ENCODE results near the gene PSEN2. TPM values are rescaled to one million over a fixed set of nuclear protein-coding genes. Genes with fewer than 3 reads are reported as not detected.

The PSEN2 gene
- total and polyA plus RNA-seq, 2 of the 8 experiments (the other 6 are each of a cell fraction or from before 2014, with no cell fraction given): 22.9 to 29.0 TPM

GRCh38 chr1:226908913-226909312 is 38.5 kb downstream of the PSEN2 start:
- no peaks in the 10 kb centered on the region for H3K27me3 ChIP-seq (replicated peaks in 1 of 4; ENCODE audit: control insufficient read depth in 3 of 4, extremely low read depth in 1 of 4, insufficient read depth in 3 of 4, low read length in 3 of 4)
- H3K23ac ChIP-seq (ENCODE audit: insufficient read length): no peak overlapping the region
- DNase-seq (ENCODE audit: low read depth in 1 of 2, low spot score in 2 of 2) (no peak), FAIRE-seq (no peak)
- no peak overlapping the region for H3K18ac ChIP-seq (ENCODE audit: extremely low read depth, low read length)
- no peaks in the 10 kb centered on the region for H3K79me1 ChIP-seq (ENCODE audit: low read depth, low read length)
- H3K27ac ChIP-seq (ENCODE audit: low read depth, low read length): no peak overlapping the region
- H2AFZ ChIP-seq (ENCODE audit: low read length): no peak overlapping the region
- H3K4me3 ChIP-seq (ENCODE audit: extremely low read depth in 1 of 4, insufficient read depth in 2 of 4, low read depth in 3 of 4, low read length in 4 of 4): no peak overlapping the region
- H4K91ac ChIP-seq (replicated peaks; ENCODE audit: insufficient read length, low read length): no peak overlapping the region
- H4K20me1 ChIP-seq (replicated peaks in 1 of 2; ENCODE audit: control insufficient read depth in 1 of 2, insufficient read depth in 2 of 2, low read length in 2 of 2): peaks cover 0 to 2% of the 10 kb centered on the region in 2 experiments
- H3K14ac ChIP-seq (ENCODE audit: insufficient read length): no peak overlapping the region
- WGBS, 2 experiments (ENCODE audit: extremely low coverage in 1 of 2, insufficient coverage in 1 of 2, insufficient read length in 1 of 2, insufficient replicate concordance in 2 of 2, low coverage in 1 of 2, low lambda C conversion rate in 2 of 2, missing lambda C conversion rate in 1 of 2): 90% methylated on average over 1 of the region's 1 CpG; no CpG with 5 or more reads in 1 of the 2 experiments
- H2BK5ac ChIP-seq (ENCODE audit: low read depth, low read length): no peak overlapping the region
- H3K9me3 ChIP-seq (ENCODE audit: insufficient read depth in 2 of 2, low read depth in 1 of 2, low read length in 1 of 2): no peaks in the 10 kb centered on the region
- H3K4me2 ChIP-seq (ENCODE audit: insufficient read depth in 1 of 2, low read depth in 2 of 2, low read length in 2 of 2): no peak overlapping the region
- H3K23me2 ChIP-seq (ENCODE audit: low read depth, low read length): no peaks in the 10 kb centered on the region
- H2AK5ac ChIP-seq (ENCODE audit: low read depth, low read length): no peak overlapping the region
- H4K8ac ChIP-seq (ENCODE audit: extremely low read depth, insufficient read depth, low read length): no peak overlapping the region
- H2BK12ac ChIP-seq (ENCODE audit: low read depth, low read length): no peak overlapping the region
- no peak overlapping the region for H4K5ac ChIP-seq (ENCODE audit: insufficient read length, low read depth, low read length)
- POLR2A ChIA-PET (ENCODE audit: partially characterized antibody): interaction anchor here (0.6 to 1.3 kb wide), 2 partner anchors 11 to 40 kb away, joined by 3 read pairs; no protein-coding TSS in a partner anchor
- no peaks in the 10 kb centered on the region for H3K36me3 ChIP-seq (ENCODE audit: control insufficient read depth in 2 of 4, insufficient read depth in 4 of 4, low read length in 3 of 4)
- no peak overlapping the region for H2BK120ac ChIP-seq (replicated peaks; ENCODE audit: low read depth, low read length)
- no peaks in the 10 kb centered on the region for H3K79me2 ChIP-seq (ENCODE audit: control insufficient read depth in 1 of 2, insufficient read depth in 2 of 2, low read length in 2 of 2)
- no peak for TF ChIP-seq SUZ12 (IDR thresholded peaks at IDR 0.05; ENCODE audit: low read length)
- no peak for TF ChIP-seq HDAC2 (IDR thresholded peaks at IDR 0.05; ENCODE audit: borderline replicate concordance in 1 of 2, low read depth in 2 of 2, low read length in 2 of 2)
- no peak for TF ChIP-seq TCF12 (IDR thresholded peaks at IDR 0.05; ENCODE audit: low read depth, low read length)
- TF ChIP-seq POU5F1 (IDR thresholded peaks at IDR 0.05; ENCODE audit: low read depth, low read length): no peak
- no peak overlapping the region for H3K4ac ChIP-seq (replicated peaks; ENCODE audit: insufficient read length, low read depth, low read length)
- no peak overlapping the region for H2BK15ac ChIP-seq (ENCODE audit: low read length)
- no peak overlapping the region for H3K9ac ChIP-seq (replicated peaks in 1 of 4; ENCODE audit: extremely low read depth in 1 of 4, low read depth in 3 of 4, low read length in 3 of 4)
- H2BK20ac ChIP-seq (ENCODE audit: low read length): no peak overlapping the region
- no peaks in the 10 kb centered on the region for H3K4me1 ChIP-seq (replicated peaks in 1 of 4; ENCODE audit: control insufficient read depth in 3 of 4, insufficient read depth in 4 of 4, low read length in 3 of 4)
- no peak overlapping the region for H3K56ac ChIP-seq (replicated peaks; ENCODE audit: insufficient read length, low read depth, low read length)
- CTCF ChIA-PET (ENCODE audit: partially characterized antibody): interaction anchor here (1.2 kb wide), 1 partner anchor 10 kb away, joined by 5 read pairs; no protein-coding TSS in a partner anchor
